Fibroblast of pulmonary artery (primary cell): ENCODE results near the gene ZNF586.

ENCODE experiments used
- DNase-seq: peaks from one replicate; pipeline ENCODE4 v3.0.0-alpha.2; 2010; ENCODE audit warnings: low read depth
- H3K4me3 ChIP-seq: replicated peaks from 2 replicates; pipeline ENCODE4 v1.5.1; 2011; ENCODE audit warnings: low read depth, mild to moderate bottlenecking, control low read depth, low read length, moderate library complexity
- CTCF ChIP-seq: IDR thresholded peaks from 2 replicates; pipeline ENCODE4 v1.5.1; 2011; ENCODE audit warnings: mild to moderate bottlenecking, control low read depth, low read length, inconsistent platforms; ENCODE audit errors: missing control alignments

The ZNF586 gene

GRCh38 chr19:57813919-57814504 lies 44.5 kb downstream of the ZNF586 start:
- H3K4me3 ChIP-seq = peak overlapping the region; percentile 94
- DNase-seq = no peak
- no peak for TF ChIP-seq CTCF

GRCh38 chr19:57814505-57815246 lies 45.2 kb downstream of the ZNF586 start, which contains the start of gene ZNF552:
Gene ZNF552 (minus strand): TSS chr19:57814913. CDS start chr19:57814743, 170 bp downstream.
- TF ChIP-seq CTCF = no peak
- H3K4me3 ChIP-seq = peak within 1 kb of the TSS; percentile 94
- peak; percentile 94 for DNase-seq

- H3K4me3 ChIP-seq = peak overlapping the region; percentile 94
- TF ChIP-seq CTCF = no peak
- DNase-seq = no peak
These were observed 46.0 kb downstream of the ZNF586 start for GRCh38 chr19:57815247-57816075.

- no peak for TF ChIP-seq CTCF
- no peak for DNase-seq
- H3K4me3 ChIP-seq = no peak overlapping the region
These were observed 47.2 kb downstream of the ZNF586 start for GRCh38 chr19:57816652-57817051.

DNA sequence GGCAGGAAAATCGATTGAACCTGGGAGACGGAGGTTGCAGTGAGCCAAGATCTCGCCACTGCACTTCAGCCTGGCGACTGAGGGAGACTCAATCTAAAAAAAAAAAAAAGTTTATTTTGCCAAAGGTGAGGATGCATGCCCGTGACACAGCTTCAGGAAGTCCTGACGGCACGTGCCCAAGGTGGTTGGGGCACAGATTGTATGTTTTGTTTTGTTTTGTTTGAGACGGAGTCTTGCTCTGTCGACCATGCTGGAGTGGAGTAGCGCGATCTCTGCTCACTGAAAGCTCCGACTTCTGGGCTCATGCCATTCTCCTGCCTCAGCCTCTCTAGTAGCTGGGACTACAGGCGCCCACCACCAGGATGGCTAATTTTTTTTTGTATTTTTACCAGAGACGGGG lies 48.5 kb downstream of the ZNF586 start:
- no peak for TF ChIP-seq CTCF
- DNase-seq = no peak
- H3K4me3 ChIP-seq = no peak overlapping the region

GRCh38 chr19:57818378-57818777 lies 48.9 kb downstream of the ZNF586 start:
- TF ChIP-seq CTCF = no peak
- no peak overlapping the region for H3K4me3 ChIP-seq
- no peak for DNase-seq
